Caco-2 (cell line): ENCODE data around the gene RYR2. TPM values are rescaled to one million over a fixed set of nuclear protein-coding genes. Genes with fewer than 3 reads are reported as not detected.

ENCODE experiments used
- BruUV-seq: library from RNA; stranded (reverse); fragments of 400-500 nt; replicated peaks from 2 replicates; lab custom pipeline; 2021; lab: Mats Ljungman, UMichigan
- CTCF ChIA-PET: fragments of 300-600 bp; sonication (Branson Sonifier 250); formaldehyde crosslinking; loops from one replicate; lab custom pipeline; 2022; ENCODE audit warnings: antibody characterized with exemption; lab: Charles Lee
- POLR2A ChIA-PET: fragments of 300-600 bp; sonication (Branson Sonifier 250); formaldehyde crosslinking; loops from one replicate; lab custom pipeline; 2022; ENCODE audit warnings: antibody characterized with exemption; lab: Charles Lee
- DNase-seq, 2 experiments: peaks; one replicate each; pipeline versions ENCODE4 v3.0.0 to v3.0.0-alpha.2; 2020 to 2022
- H3K27me3 ChIP-seq: replicated peaks from 2 replicates; pipeline ENCODE4 v1.6.0; 2011; ENCODE audit warnings: low read length; ENCODE audit not compliant: control insufficient read depth, insufficient read depth
- H3K36me3 ChIP-seq: 2 replicates; pipeline ENCODE4 v1.5.1; 2011; ENCODE audit warnings: low read length; ENCODE audit not compliant: control insufficient read depth, insufficient read depth
- H3K4me1 ChIP-seq: fragments of 250-450 bp; sonication (Bioruptor Pico); 2 replicates; pipeline ENCODE4 v1.5.1; 2020; ENCODE audit warnings: mild to moderate bottlenecking
- H3K4me3 ChIP-seq: 2 replicates; pipeline ENCODE4 v1.5.1; 2011; ENCODE audit warnings: low read depth, mild to moderate bottlenecking, control low read depth, low read length
- H3K9me3 ChIP-seq: fragments of 250-450 bp; sonication (Bioruptor Pico); 2 replicates; pipeline ENCODE4 v1.5.1; 2020; ENCODE audit warnings: mild to moderate bottlenecking, moderate library complexity
- H3K27ac Mint-ChIP-seq: one replicate; pipeline ENCODE4 v1.8.0; 2022; ENCODE audit warnings: mixed read lengths; ENCODE audit not compliant: unreplicated experiment
- H3K27me3 Mint-ChIP-seq: one replicate; pipeline ENCODE4 v1.8.0; 2022; ENCODE audit warnings: mixed read lengths; ENCODE audit not compliant: insufficient read depth, unreplicated experiment
- H3K36me3 Mint-ChIP-seq: one replicate; pipeline ENCODE4 v1.8.0; 2022; ENCODE audit warnings: mild to moderate bottlenecking, mixed read lengths; ENCODE audit not compliant: insufficient read depth, unreplicated experiment
- H3K4me1 Mint-ChIP-seq: one replicate; pipeline ENCODE4 v1.8.0; 2022; ENCODE audit warnings: low read depth, mixed read lengths; ENCODE audit not compliant: unreplicated experiment
- H3K4me3 Mint-ChIP-seq: one replicate; pipeline ENCODE4 v1.8.0; 2022; ENCODE audit warnings: mild to moderate bottlenecking, moderate library complexity, mixed read lengths; ENCODE audit not compliant: unreplicated experiment
- H3K9me3 Mint-ChIP-seq: one replicate; pipeline ENCODE4 v1.8.0; 2022; ENCODE audit warnings: mixed read lengths; ENCODE audit not compliant: unreplicated experiment
- CTCF ChIP-seq, 2 experiments: fragments of 200-600 bp in 1 of 2; IDR thresholded peaks; 1 replicate in 1 of 2; 2 replicates in 1 of 2; pipeline versions ENCODE4 v1.5.1 to v1.8.0; 2011 to 2022; ENCODE audit warnings: antibody characterized with exemption in 1 of 2, control low read depth in 1 of 2, inconsistent platforms in 1 of 2, low read depth in 1 of 2, low read length in 1 of 2, mild to moderate bottlenecking in 1 of 2, moderate library complexity in 1 of 2; ENCODE audit not compliant: insufficient read depth in 1 of 2, severe bottlenecking in 1 of 2, unreplicated experiment in 1 of 2
- intact Hi-C: fragments of 100-400 bp; cut with micrococcal nuclease; formaldehyde crosslinking; loops from one replicate; pipeline ENCODE4 v1.10.0; 2022; ENCODE audit not compliant: unreplicated experiment
- total RNA-seq: library from RNA; stranded (reverse); gene quantifications from 2 replicates; pipeline ENCODE4 v1.2.3, GENCODE V29; 2022

Gene RYR2
- total RNA-seq, 1 experiment from 2014 or later: 3.4 TPM

DNA sequence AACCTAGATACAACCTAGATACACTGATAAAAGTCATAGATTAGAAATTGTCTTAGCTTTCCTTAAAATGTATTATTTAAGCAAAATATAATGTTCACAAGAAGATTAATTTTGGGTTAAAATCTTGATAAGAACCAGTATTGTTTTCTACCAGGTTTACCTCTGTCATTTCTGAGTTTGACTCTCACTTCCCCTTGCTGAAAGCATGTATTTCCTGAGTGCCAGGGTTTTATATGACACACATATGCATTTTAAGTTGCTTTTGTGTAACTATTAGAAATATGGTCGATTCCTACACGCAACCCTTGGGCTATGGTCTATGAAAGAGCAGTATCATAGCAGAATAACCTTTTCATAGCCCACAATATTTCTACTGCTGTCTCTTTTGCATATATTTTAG, 497.1 kb downstream of the RYR2 start:
- no TSS peak for BruUV-seq
- CTCF ChIA-PET: no interaction called here
- no peaks in the 10 kb centered on the region for H3K36me3 Mint-ChIP-seq
- no peaks in the 10 kb centered on the region for H3K9me3 Mint-ChIP-seq
- no peak overlapping the region for H3K4me3 Mint-ChIP-seq
- H3K27ac Mint-ChIP-seq: no peak overlapping the region
- Histone ChIP-seq H3K4me1 (no peaks in the 10 kb centered on the region), H3K4me3 (no peak overlapping the region), H3K36me3 (no peaks in the 10 kb centered on the region), H3K9me3 (no peaks in the 10 kb centered on the region), H3K27me3 (no peaks in the 10 kb centered on the region)
- no peaks in the 10 kb centered on the region for H3K27me3 Mint-ChIP-seq
- H3K4me1 Mint-ChIP-seq: no peaks in the 10 kb centered on the region
- intact Hi-C loops: no loop called here
- POLR2A ChIA-PET: no interaction called here
- DNase-seq: no peak
- TF ChIP-seq CTCF (IDR thresholded peaks at IDR 0.05; ENCODE audit: insufficient read depth in 1 of 2, low read depth in 1 of 2, low read length in 1 of 2, severe bottlenecking in 1 of 2, unreplicated experiment in 1 of 2): no peak

- Histone ChIP-seq H3K4me1 (no peaks in the 10 kb centered on the region), H3K36me3 (no peaks in the 10 kb centered on the region), H3K9me3 (no peaks in the 10 kb centered on the region), H3K27me3 (no peaks in the 10 kb centered on the region), H3K4me3 (no peak overlapping the region)
- ChIA-PET CTCF (no interaction called here), POLR2A (no interaction called here)
- Mint-ChIP-seq H3K9me3 (no peaks in the 10 kb centered on the region), H3K4me1 (no peaks in the 10 kb centered on the region), H3K4me3 (no peak overlapping the region), H3K27me3 (no peaks in the 10 kb centered on the region), H3K27ac (no peak overlapping the region), H3K36me3 (no peaks in the 10 kb centered on the region)
- BruUV-seq: no TSS peak
- intact Hi-C loops: no loop called here
- no peak for TF ChIP-seq CTCF (IDR thresholded peaks at IDR 0.05; ENCODE audit: insufficient read depth in 1 of 2, low read depth in 1 of 2, low read length in 1 of 2, severe bottlenecking in 1 of 2, unreplicated experiment in 1 of 2)
- DNase-seq: no peak
Measured at GRCh38 chr1:237542525-237543418, 500.8 kb downstream of the RYR2 start.

DNA sequence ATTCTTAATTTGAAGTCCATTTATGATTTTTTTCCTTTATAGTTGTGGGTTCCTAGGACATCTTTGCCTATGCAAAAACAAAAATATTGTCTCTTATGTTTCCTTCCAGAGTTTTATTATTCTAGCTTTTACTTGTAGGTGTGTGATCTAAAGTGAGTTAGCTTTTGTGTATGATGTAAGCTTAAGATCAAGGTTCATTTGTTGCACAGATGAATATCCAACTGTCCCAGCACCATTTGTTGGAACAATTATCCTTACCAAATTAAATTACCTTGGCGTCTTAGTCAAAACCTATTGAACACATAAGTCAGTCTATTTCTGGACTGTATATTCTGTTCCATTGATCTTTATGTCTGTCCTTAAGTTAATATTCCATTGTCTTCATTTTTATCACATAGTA, 511.1 kb downstream of the RYR2 start:
- Mint-ChIP-seq H3K4me3 (no peak overlapping the region), H3K27ac (no peak overlapping the region), H3K36me3 (no peaks in the 10 kb centered on the region), H3K27me3 (peaks cover 5% of the 10 kb centered on the region), H3K9me3 (no peaks in the 10 kb centered on the region), H3K4me1 (no peaks in the 10 kb centered on the region)
- BruUV-seq: no TSS peak
- H3K9me3 ChIP-seq: no peaks in the 10 kb centered on the region
- CTCF ChIA-PET: no interaction called here
- no peak overlapping the region for H3K4me3 ChIP-seq
- no peak for TF ChIP-seq CTCF (IDR thresholded peaks at IDR 0.05; ENCODE audit: insufficient read depth in 1 of 2, low read depth in 1 of 2, low read length in 1 of 2, severe bottlenecking in 1 of 2, unreplicated experiment in 1 of 2)
- no peak for DNase-seq
- H3K27me3 ChIP-seq: no peaks in the 10 kb centered on the region
- intact Hi-C loops: no loop called here
- H3K36me3 ChIP-seq: no peaks in the 10 kb centered on the region
- no peaks in the 10 kb centered on the region for H3K4me1 ChIP-seq
- POLR2A ChIA-PET: no interaction called here
